K562 (cell line): ENCODE data around the gene ZNF296. TPM values are rescaled to one million over a fixed set of nuclear protein-coding genes. Genes with fewer than 3 reads are reported as not detected.

ENCODE experiments used
- ATAC-seq: fragments of 200-7000 bp; cut with Tn5 transposase; 3 replicates; pipeline ENCODE4 v1.9.1; 2020; ENCODE audit warnings: moderate library complexity
- BruUV-seq: library from RNA; stranded (reverse); fragments of 400-500 nt; replicated peaks from 2 replicates; lab custom pipeline; 2021; lab: Mats Ljungman, UMichigan
- CTCF ChIA-PET: fragments of 300-600 bp; formaldehyde crosslinking; extraction: SDS; loops from one replicate; lab custom pipeline; 2021; ENCODE audit warnings: low intra/inter-chr PET ratio; lab: Yijun Ruan, JAX
- POLR2A ChIA-PET: fragments of 300-600, 350-650 bp; sonication (Branson Sonifier 250); formaldehyde crosslinking; extraction: SDS; loops from one replicate; lab custom pipeline; 2021; ENCODE audit warnings: antibody characterized with exemption, inconsistent platforms; lab: Yijun Ruan, JAX
- DNase-seq, 4 experiments: peaks; one replicate each; pipeline versions ENCODE4 v3.0.0 to v3.0.0-alpha.2; 2011 to 2018; ENCODE audit warnings: low spot score in 3 of 4, mixed read lengths in 3 of 4; ENCODE audit errors: extremely low read depth in 1 of 4
- FAIRE-seq: peaks from 2 replicates; lab custom pipeline; 2011; peaks lifted over from hg19 to GRCh38; lab: Jason Lieb, UNC
- H2AFZ ChIP-seq: 2 replicates; pipeline ENCODE4 v1.6.0; 2011; ENCODE audit warnings: low read depth, low read length, control low read depth, inconsistent platforms
- H3K27ac ChIP-seq: fragments of 200-600 bp; 3 replicates; pipeline ENCODE4 v1.8.0; 2011; ENCODE audit warnings: low read depth, mild to moderate bottlenecking, control low read depth, inconsistent platforms, low read length, moderate library complexity, mixed read lengths; ENCODE audit errors: extremely low read depth
- H3K27me3 ChIP-seq, 2 experiments: fragments of 300-600 bp in 1 of 2; 2 replicates in 1 of 2; 3 replicates in 1 of 2; pipeline versions ENCODE4 v1.6.0 to v1.8.0; 2011; ENCODE audit warnings: inconsistent platforms in 2 of 2, low read length in 2 of 2, mild to moderate bottlenecking in 1 of 2, mixed read lengths in 1 of 2, moderate library complexity in 1 of 2; ENCODE audit not compliant: control insufficient read depth in 2 of 2, insufficient read depth in 2 of 2
- H3K36me3 ChIP-seq: fragments of 300-600 bp; 3 replicates; pipeline ENCODE4 v1.8.0; 2011; ENCODE audit warnings: mild to moderate bottlenecking, low read length, inconsistent platforms; ENCODE audit not compliant: control insufficient read depth, insufficient read depth
- H3K4me1 ChIP-seq, 2 experiments: fragments of 200-600 bp in 1 of 2; replicated peaks in 1 of 2; 2 replicates in 1 of 2; 3 replicates in 1 of 2; pipeline versions ENCODE4 v1.5.1 to v1.8.0; 2011; ENCODE audit warnings: inconsistent platforms in 2 of 2, low read length in 2 of 2, mild to moderate bottlenecking in 1 of 2, mixed read lengths in 1 of 2, moderate library complexity in 1 of 2; ENCODE audit not compliant: control insufficient read depth in 2 of 2, insufficient read depth in 2 of 2
- H3K4me2 ChIP-seq: 2 replicates; pipeline ENCODE4 v1.6.1; 2011; ENCODE audit warnings: low read length, control low read depth, inconsistent platforms, mixed read lengths; ENCODE audit not compliant: insufficient read depth
- H3K4me3 ChIP-seq: fragments of 200-600 bp; sonication (generic), shearing (Covaris generic); 2 replicates; pipeline ENCODE4 v1.5.1; 2016; ENCODE audit warnings: control low read depth, inconsistent platforms
- H3K79me2 ChIP-seq: fragments of 200-600 bp; 3 replicates; pipeline ENCODE4 v1.8.0; 2011; ENCODE audit warnings: low read length, inconsistent platforms; ENCODE audit not compliant: control insufficient read depth, insufficient read depth
- H3K9ac ChIP-seq, 2 experiments: 2 replicates each; pipeline versions ENCODE4 v1.6.0 to v1.6.1; 2011; ENCODE audit warnings: low read depth in 2 of 2, low read length in 2 of 2, control low read depth in 1 of 2, inconsistent platforms in 1 of 2, mild to moderate bottlenecking in 1 of 2, mixed read lengths in 1 of 2; ENCODE audit not compliant: insufficient read depth in 1 of 2
- H3K9me1 ChIP-seq: one replicate; pipeline ENCODE4 v1.6.0; 2011; ENCODE audit warnings: inconsistent platforms, mild to moderate bottlenecking, low read length, moderate library complexity; ENCODE audit not compliant: control insufficient read depth, insufficient read depth
- H3K9me3 ChIP-seq: replicated peaks from 2 replicates; pipeline ENCODE4 v1.5.1; 2011; ENCODE audit warnings: low read depth, low read length, inconsistent platforms; ENCODE audit not compliant: control insufficient read depth, insufficient read depth
- H4K20me1 ChIP-seq: replicated peaks from 2 replicates; pipeline ENCODE4 v1.6.1; 2011; ENCODE audit warnings: low read length, inconsistent platforms, mixed read lengths; ENCODE audit not compliant: control insufficient read depth, insufficient read depth
- ARNT ChIP-seq, 2 experiments: fragments of 450-650 bp; IDR thresholded peaks; 2 replicates each; pipeline ENCODE4 v1.6.1; 2016; ENCODE audit warnings: mild to moderate bottlenecking in 1 of 2
- HMGN3 ChIP-seq: IDR thresholded peaks from 2 replicates; pipeline ENCODE4 v1.6.1; 2011; ENCODE audit warnings: borderline replicate concordance, low read depth, mild to moderate bottlenecking, mixed read lengths, low read length; ENCODE audit not compliant: insufficient read length; ENCODE audit errors: extremely low read depth
- KLF6 ChIP-seq: fragments of 250-450 bp; sonication (Bioruptor Pico); IDR thresholded peaks from 2 replicates; pipeline ENCODE4 v1.4.0; 2020; ENCODE audit warnings: mild to moderate bottlenecking, moderate library complexity, borderline replicate concordance
- PCBP2 ChIP-seq: fragments of 200-400 bp; formaldehyde crosslinking; IDR thresholded peaks from 2 replicates; pipeline ENCODE4 v1.6.1; 2018; ENCODE audit warnings: low read length, low read depth, mild to moderate bottlenecking, moderate library complexity; ENCODE audit not compliant: poor library complexity, severe bottlenecking
- POLR2G ChIP-seq: fragments of 200-400 bp; formaldehyde crosslinking; IDR thresholded peaks from 2 replicates; pipeline ENCODE4 v1.6.1; 2017; ENCODE audit warnings: low read depth, mild to moderate bottlenecking, antibody characterized with exemption, low read length, moderate library complexity
- SIN3A ChIP-seq, 2 experiments: fragments of 150-350 bp in 1 of 2; IDR thresholded peaks; 2 replicates each; pipeline ENCODE4 v1.6.1; 2011 to 2016; ENCODE audit warnings: borderline replicate concordance in 2 of 2, low read depth in 2 of 2, low read length in 2 of 2, mild to moderate bottlenecking in 2 of 2, moderate library complexity in 2 of 2; ENCODE audit not compliant: control insufficient read depth in 1 of 2
- ZNF253 ChIP-seq: fragments of 250-450 bp; sonication (Bioruptor Pico); conservative IDR thresholded peaks from 2 replicates; pipeline ENCODE4 v1.6.1; 2021; ENCODE audit warnings: mild to moderate bottlenecking
- WGBS: fragments of 100-300 bp; shearing (Covaris generic); methylation state at CpG from one replicate; pipeline ENCODE4 v1.1.6; 2016; ENCODE audit warnings: low coverage, mixed read lengths; ENCODE audit not compliant: insufficient coverage; ENCODE audit errors: missing lambda C conversion rate; 5-methylcytosine and 5-hydroxymethylcytosine counted together
- in situ Hi-C: fragments of 300-500 bp; cut with MboI; formaldehyde crosslinking; loops from 4 replicates; pipeline ENCODE4 v1.15.0; 2018; ENCODE audit warnings: inconsistent platforms, mixed read lengths
- intact Hi-C: fragments of 100-400 bp; cut with micrococcal nuclease; formaldehyde crosslinking; loops from 2 replicates; pipeline ENCODE4 v1.14.2; 2022
- polyA plus RNA-seq, 8 experiments: library from polyadenylated mRNA; depleted of rRNA in 4 of 8; stranded (reverse) in 5 of 8; unstranded in 3 of 8; fragments of >200 nt; fragmentation: Nextera tagmentation in 2 of 8; fragmentation: Illumina TruSeq in 1 of 8; extraction: Ambion mirVana in 2 of 8; extraction: Trizol in 1 of 8; gene quantifications; 2 replicates each; pipeline versions ENCODE4 v1.2.1 to v1.2.3, GENCODE V29; 2011 to 2014; ENCODE audit warnings: inconsistent platforms in 1 of 8, missing spikeins in 1 of 8
- total RNA-seq, 7 experiments: library from RNA; depleted of rRNA in 6 of 7; stranded (reverse); fragments of >200 nt in 6 of 7; fragmentation: Illumina TruSeq in 2 of 7; extraction: Trizol in 2 of 7; gene quantifications; 2 replicates each; pipeline versions ENCODE4 v1.2.1 to v1.2.3, GENCODE V29; 2011 to 2021; ENCODE audit warnings: low replicate concordance in 1 of 7
- TF ChIP-seq, protein P1 (sequence below), 2 experiments: IDR thresholded peaks; 2 replicates each; pipeline ENCODE4 v1.6.1; 2011; ENCODE audit warnings: borderline replicate concordance in 1 of 2, control low read depth in 1 of 2, low read depth in 1 of 2, low read length in 1 of 2, mild to moderate bottlenecking in 1 of 2, mixed read lengths in 1 of 2, moderate library complexity in 1 of 2; ENCODE audit not compliant: insufficient read depth in 1 of 2, insufficient read length in 1 of 2, poor library complexity in 1 of 2, severe bottlenecking in 1 of 2; ENCODE audit errors: extremely low read depth in 1 of 2

ZNF296 gene
- total and polyA plus RNA-seq, 9 of the 15 experiments (the other 6 are each of a cell fraction or from before 2014, with no cell fraction given) = 0.03 to 8.8 (median 0.47) TPM; not detected in 1

DNA sequence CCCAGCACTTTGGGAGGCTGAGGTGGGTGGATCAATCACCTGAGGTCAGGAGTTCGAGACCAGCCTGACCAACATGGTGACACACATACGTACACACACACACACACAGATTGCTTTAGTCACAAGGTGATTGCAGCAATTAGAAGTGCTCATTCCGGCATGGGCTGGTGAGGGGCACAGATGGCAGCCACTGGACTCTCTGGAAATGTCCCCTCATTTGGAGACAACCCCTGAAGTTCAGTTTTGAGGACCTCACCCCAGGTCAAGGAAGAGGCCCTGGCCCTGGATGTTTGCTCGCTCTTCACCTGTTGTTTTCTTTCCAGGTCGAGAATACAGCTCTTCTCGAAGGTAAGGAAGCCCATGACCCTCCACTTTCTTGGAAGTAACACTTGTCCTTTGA, 6.1 kb downstream of the ZNF296 start:
- DNase-seq (no peak), ATAC-seq (no peak), FAIRE-seq (no peak)
- 92% methylated on average over 5 of the region's 6 CpGs for WGBS
- Histone ChIP-seq H3K4me1 (peaks cover 2 to 37% of the 10 kb centered on the region in 2 experiments; a peak in 2 of 5 replicates), H3K4me2 (no peak overlapping the region), H4K20me1 (peaks cover 7% of the 10 kb centered on the region; the same call in 1 of the 2 replicates), H3K9ac (no peak overlapping the region), H3K9me3 (no peaks in the 10 kb centered on the region), H3K4me3 (no peak overlapping the region), H3K79me2 (peaks cover 15% of the 10 kb centered on the region), H3K9me1 (no peaks in the 10 kb centered on the region), H3K27ac (no peak overlapping the region), H2AFZ (no peak overlapping the region), H3K36me3 (peaks cover 71% of the 10 kb centered on the region; the same call in 2 of the 3 replicates), H3K27me3 (no peaks in the 10 kb centered on the region)
- BruUV-seq = no TSS peak
- no peak for TF ChIP-seq PCBP2
- 0 out of 2 replicates have a peak, but pooled peaks have one; percentile 32 for TF ChIP-seq POLR2G
- CTCF ChIA-PET = no interaction called here
- in situ Hi-C loops (no loop called here), intact Hi-C loops (no loop called here)
- POLR2A ChIA-PET = interaction anchor here (1.8 kb wide), 1 partner anchor 29 kb away, joined by 5 read pairs; no protein-coding TSS in a partner anchor

DNA sequence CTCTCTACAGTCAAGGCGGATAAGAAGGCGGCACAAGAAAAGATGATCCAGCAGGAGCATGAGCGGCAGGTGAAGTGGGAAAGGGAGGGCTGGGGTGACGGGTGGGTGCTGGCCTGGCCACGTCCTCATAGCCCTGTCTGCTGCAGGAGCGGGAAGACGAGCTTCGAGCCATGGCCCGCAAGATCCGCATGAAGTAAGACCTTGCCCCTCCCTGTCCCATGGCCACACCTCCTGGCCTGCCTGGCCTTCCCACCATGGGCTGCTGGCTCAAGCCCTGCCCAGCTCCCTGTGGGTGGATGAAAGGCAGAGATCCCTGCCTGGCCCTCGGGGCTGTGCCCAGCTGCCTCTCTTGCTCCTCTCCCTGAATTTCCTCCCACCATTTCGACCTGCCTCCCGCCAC, 7.2 kb downstream of the ZNF296 start:
- no peak overlapping the region for H3K27ac ChIP-seq
- FAIRE-seq (no peak), ATAC-seq (peak; percentile 72), DNase-seq (peak in 1 of 4 experiments; percentile 30)
- in situ Hi-C loops = no loop called here
- WGBS = 74% methylated on average over 13 of the region's 13 CpGs
- intact Hi-C loops = no loop called here
- no TSS peak for BruUV-seq
- H3K9me3 ChIP-seq = no peaks in the 10 kb centered on the region
- no peak overlapping the region for H3K4me3 ChIP-seq
- H3K27me3 ChIP-seq = no peaks in the 10 kb centered on the region
- CTCF ChIA-PET = no interaction called here
- peak overlapping the region in 1 of 2 experiments; percentile 61; a peak in 1 of 4 replicates for H3K9ac ChIP-seq
- no peak overlapping the region for H2AFZ ChIP-seq
- peaks cover 74% of the 10 kb centered on the region; the same call in 2 of the 3 replicates for H3K36me3 ChIP-seq
- 0 out of 2 replicates have a peak, but pooled peaks have one; percentile 43 for TF ChIP-seq POLR2G
- peak; percentile 19 for TF ChIP-seq HMGN3
- TF ChIP-seq ARNT (IDR thresholded peaks at IDR 0.05) = no peak
- no peak for TF ChIP-seq ZNF253 (CRISPR knock-in tag)
- no peak for TF ChIP-seq SIN3A (IDR thresholded peaks at IDR 0.05; ENCODE audit: borderline replicate concordance in 2 of 2, control insufficient read depth in 1 of 2, low read depth in 2 of 2, low read length in 2 of 2)
- TF ChIP-seq, protein P1, sequence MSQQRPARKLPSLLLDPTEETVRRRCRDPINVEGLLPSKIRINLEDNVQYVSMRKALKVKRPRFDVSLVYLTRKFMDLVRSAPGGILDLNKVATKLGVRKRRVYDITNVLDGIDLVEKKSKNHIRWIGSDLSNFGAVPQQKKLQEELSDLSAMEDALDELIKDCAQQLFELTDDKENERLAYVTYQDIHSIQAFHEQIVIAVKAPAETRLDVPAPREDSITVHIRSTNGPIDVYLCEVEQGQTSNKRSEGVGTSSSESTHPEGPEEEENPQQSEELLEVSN (IDR thresholded peaks at IDR 0.05; ENCODE audit: borderline replicate concordance in 1 of 2, extremely low read depth in 1 of 2, insufficient read depth in 1 of 2, insufficient read length in 1 of 2, low read depth in 1 of 2, low read length in 1 of 2, poor library complexity in 1 of 2, severe bottlenecking in 1 of 2) = peak; percentile 42 to 44
- no peak for TF ChIP-seq KLF6 (CRISPR knock-in tag)
- peaks cover 0 to 29% of the 10 kb centered on the region in 2 experiments; a peak in 2 of 5 replicates for H3K4me1 ChIP-seq
- H4K20me1 ChIP-seq = peaks cover 4% of the 10 kb centered on the region; the same call in 1 of the 2 replicates
- POLR2A ChIA-PET = interaction anchor here (0.6 to 1.1 kb wide), 4 partner anchors 20 to 1774 kb away, joined by 3 to 5 read pairs (median 3); no protein-coding TSS in a partner anchor
- H3K79me2 ChIP-seq = peaks cover 4% of the 10 kb centered on the region; the same call in 1 of the 3 replicates
- no peaks in the 10 kb centered on the region for H3K9me1 ChIP-seq
- H3K4me2 ChIP-seq = no peak overlapping the region
